Measurements from ENCODE around the gene GSX2. TPM values are rescaled to one million over a fixed set of nuclear protein-coding genes. Genes with fewer than 3 reads are reported as not detected.

Gene GSX2
- total and polyA plus RNA-seq, 10 of the 15 experiments (the other 5 are each of a cell fraction or from before 2014, with no cell fraction given): 0.04 to 0.58 (median 0.50) TPM; not detected in 5

DNA sequence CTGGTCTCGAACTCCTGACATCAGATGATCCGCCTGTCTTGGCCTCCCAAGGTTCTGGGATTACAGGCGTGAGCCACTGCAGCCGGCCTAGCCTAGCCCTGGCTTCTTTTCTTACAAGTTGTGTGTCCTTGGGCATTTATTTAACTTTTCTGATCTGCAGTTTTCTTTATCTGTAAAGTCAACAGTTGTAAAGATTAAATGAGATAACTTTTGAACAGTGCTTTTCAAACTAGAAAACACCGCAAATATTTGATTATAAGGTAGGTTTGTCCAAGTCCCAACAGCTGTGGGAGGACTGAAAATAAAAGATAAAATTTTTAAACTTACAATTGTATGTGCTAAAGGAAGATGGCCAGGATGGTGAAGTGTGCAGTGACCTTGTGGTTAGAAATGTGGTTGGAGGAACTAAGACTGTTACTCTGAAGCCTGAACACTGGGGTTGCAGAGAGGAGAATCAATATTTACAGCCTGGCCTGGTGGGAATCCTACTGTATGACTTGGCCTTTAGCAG, 44.8 kb downstream of the GSX2 start (continued):
- TF ChIP-seq FOS (IDR thresholded peaks at IDR 0.05; ENCODE audit: borderline replicate concordance, extremely low read depth, insufficient read length) (no peak), ASH2L (IDR thresholded peaks at IDR 0.05; ENCODE audit: borderline replicate concordance, low read depth) (no peak), RFX5 (IDR thresholded peaks at IDR 0.05; ENCODE audit: low read depth, low read length) (no peak), MYC (IDR thresholded peaks at IDR 0.05; ENCODE audit: insufficient read depth, insufficient read length, insufficient replicate concordance, low read length, severe bottlenecking) (no peak)
- TF ChIP-seq, protein P1, sequence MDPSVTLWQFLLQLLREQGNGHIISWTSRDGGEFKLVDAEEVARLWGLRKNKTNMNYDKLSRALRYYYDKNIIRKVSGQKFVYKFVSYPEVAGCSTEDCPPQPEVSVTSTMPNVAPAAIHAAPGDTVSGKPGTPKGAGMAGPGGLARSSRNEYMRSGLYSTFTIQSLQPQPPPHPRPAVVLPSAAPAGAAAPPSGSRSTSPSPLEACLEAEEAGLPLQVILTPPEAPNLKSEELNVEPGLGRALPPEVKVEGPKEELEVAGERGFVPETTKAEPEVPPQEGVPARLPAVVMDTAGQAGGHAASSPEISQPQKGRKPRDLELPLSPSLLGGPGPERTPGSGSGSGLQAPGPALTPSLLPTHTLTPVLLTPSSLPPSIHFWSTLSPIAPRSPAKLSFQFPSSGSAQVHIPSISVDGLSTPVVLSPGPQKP (IDR thresholded peaks at IDR 0.05; ENCODE audit: low read depth, low read length): no peak

DNA sequence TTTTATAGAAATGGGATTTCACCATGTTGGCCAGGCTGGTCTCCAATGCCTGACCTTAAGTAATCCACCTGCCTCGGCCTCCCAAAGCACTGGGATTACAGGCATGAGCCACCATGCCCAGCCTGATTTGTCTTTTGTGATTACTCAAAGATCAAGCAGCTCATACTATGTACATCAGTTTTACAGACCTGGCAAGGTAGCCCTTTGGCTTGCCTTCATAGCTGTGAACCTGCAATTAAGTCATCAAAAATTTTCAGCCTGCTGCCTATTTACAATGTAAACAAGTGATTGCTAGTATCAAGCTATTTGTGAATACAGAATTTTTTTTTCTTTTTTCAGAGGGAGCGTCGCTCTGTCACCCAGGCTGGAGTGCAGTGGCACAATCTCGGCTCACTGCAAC, 46.2 kb downstream of the GSX2 start:
- Histone ChIP-seq H3K9me3 (replicated peaks; ENCODE audit: control insufficient read depth, insufficient read depth, low read length) (no peaks in the 10 kb centered on the region; the same call in 2 of the 3 replicates), H4K20me1 (ENCODE audit: control insufficient read depth, insufficient read depth) (no peaks in the 10 kb centered on the region), H3K4me1 (ENCODE audit: control insufficient read depth, insufficient read depth, low read length) (no peaks in the 10 kb centered on the region), H3K36me3 (ENCODE audit: control insufficient read depth in 2 of 2, insufficient read depth in 2 of 2, low read length in 1 of 2) (no peaks in the 10 kb centered on the region), H2AFZ (ENCODE audit: control insufficient read depth, low read depth, low read length) (no peak overlapping the region), H3K9ac (ENCODE audit: control insufficient read depth, insufficient read depth, low read length) (no peak overlapping the region), H3K27me3 (replicated peaks in 1 of 2; ENCODE audit: control insufficient read depth in 2 of 2, insufficient read depth in 2 of 2, low read length in 1 of 2) (no peaks in the 10 kb centered on the region), H3K79me2 (ENCODE audit: control insufficient read depth, insufficient read depth, low read length) (no peaks in the 10 kb centered on the region), H3K27ac (ENCODE audit: control insufficient read depth, insufficient read depth) (no peak overlapping the region), H3K4me3 (no peak overlapping the region), H3K4me2 (ENCODE audit: control insufficient read depth, insufficient read depth) (no peak overlapping the region)
- WGBS (ENCODE audit: insufficient coverage, insufficient replicate concordance, low lambda C conversion rate, missing lambda C conversion rate): 14% methylated on average over 4 of the region's 4 CpGs
- BruUV-seq (replicated peaks): no TSS peak
- ATAC-seq: no peak
- no peak for FAIRE-seq
- ChIA-PET SMC1A (ENCODE audit: uncharacterized antibody, unreplicated experiment) (interaction anchor here (0.7 kb wide), 1 partner anchor 78 kb away, joined by 3 read pairs; no protein-coding TSS in a partner anchor), RAD21 (ENCODE audit: unreplicated experiment) (no interaction called here), POLR2A (no interaction called here), CTCF (interaction anchor here (0.7 kb wide), 1 partner anchor 150 kb away, joined by 3 read pairs; no protein-coding TSS in a partner anchor)
- no peak for DNase-seq (ENCODE audit: low read depth, low spot score)
- intact Hi-C loops (cut with micrococcal nuclease; ENCODE audit: unreplicated experiment): no loop called here
- TF ChIP-seq ESRRA (IDR thresholded peaks at IDR 0.05; ENCODE audit: low read length) (no peak), STAT3 (IDR thresholded peaks at IDR 0.05; ENCODE audit: low read depth, low read length) (no peak), MEF2A (IDR thresholded peaks at IDR 0.05; ENCODE audit: insufficient read depth, low read depth, low read length) (no peak), MEF2B (IDR thresholded peaks at IDR 0.05; ENCODE audit: partially characterized antibody, poor library complexity, severe bottlenecking) (no peak), GABPA (IDR thresholded peaks at IDR 0.05; ENCODE audit: low read depth) (no peak), SRF (IDR thresholded peaks at IDR 0.05; ENCODE audit: low read depth in 2 of 2, low read length in 2 of 2) (no peak), KLF5 (IDR thresholded peaks at IDR 0.05; ENCODE audit: partially characterized antibody) (no peak), EED (IDR thresholded peaks at IDR 0.05; ENCODE audit: low read depth) (no peak)
- in situ Hi-C loops (cut with MboI): no loop called here
